D721Med (cell line): ENCODE measurements around the gene STYK1.

Experiments used
- DNase-seq: peaks from one replicate; pipeline ENCODE4 v3.0.0; 2011; ENCODE audit warnings: low spot score; ENCODE audit not compliant: insufficient read length
- FAIRE-seq: peaks from 2 replicates; lab custom pipeline; 2011; peaks lifted over from hg19 to GRCh38; lab: Jason Lieb, UNC
- CTCF ChIP-seq: IDR thresholded peaks from 2 replicates; pipeline ENCODE4 v1.5.1; 2012; ENCODE audit warnings: mild to moderate bottlenecking, control low read depth; ENCODE audit not compliant: insufficient read depth; ENCODE audit errors: missing control alignments

Gene STYK1

DNA sequence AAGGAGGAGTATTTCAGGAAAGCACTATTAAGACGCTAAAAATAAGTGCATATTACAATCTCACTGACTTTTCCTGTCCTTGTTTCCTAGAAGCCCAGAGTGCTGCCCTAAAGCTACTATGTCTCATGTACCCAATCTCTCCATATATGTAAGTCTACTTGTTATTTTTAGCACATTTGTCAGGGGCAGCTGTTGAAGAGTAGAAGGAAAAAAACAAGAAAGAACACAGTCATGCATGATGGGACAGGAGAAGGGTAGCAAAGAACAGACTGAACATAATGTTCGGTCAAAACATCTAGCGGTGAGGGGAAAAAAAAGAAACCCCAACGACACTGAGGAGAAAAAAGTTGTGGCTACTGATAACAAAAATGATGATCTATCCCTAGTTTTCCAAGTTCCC is 35.0 kb upstream of the STYK1 start:
- FAIRE-seq (no peak), DNase-seq (no peak)
- no peak for TF ChIP-seq CTCF

DNA sequence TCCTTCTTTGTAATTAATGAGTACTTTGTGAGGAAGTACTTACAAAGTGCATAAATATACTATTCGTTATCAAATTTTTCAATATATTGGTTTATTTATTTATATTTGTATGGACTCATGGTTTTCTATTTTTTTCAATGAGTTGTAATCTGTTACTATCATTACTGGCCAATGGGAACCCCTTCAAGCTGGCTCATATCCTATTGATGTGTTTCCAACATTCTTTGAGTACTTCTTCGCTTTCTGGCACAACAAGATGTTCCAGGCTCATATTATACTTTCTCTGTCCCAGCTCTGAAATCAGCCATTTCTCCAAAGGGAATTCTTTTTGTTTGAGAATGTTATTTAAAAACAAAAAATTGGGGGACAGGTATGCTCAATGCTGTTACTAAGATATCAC is 31.8 kb upstream of the STYK1 start:
- no peak for TF ChIP-seq CTCF
- DNase-seq (no peak), FAIRE-seq (no peak)

GRCh38 chr12:10701843-10702242 is 28.0 kb upstream of the STYK1 start:
- no peak for TF ChIP-seq CTCF
- FAIRE-seq = no peak

DNA sequence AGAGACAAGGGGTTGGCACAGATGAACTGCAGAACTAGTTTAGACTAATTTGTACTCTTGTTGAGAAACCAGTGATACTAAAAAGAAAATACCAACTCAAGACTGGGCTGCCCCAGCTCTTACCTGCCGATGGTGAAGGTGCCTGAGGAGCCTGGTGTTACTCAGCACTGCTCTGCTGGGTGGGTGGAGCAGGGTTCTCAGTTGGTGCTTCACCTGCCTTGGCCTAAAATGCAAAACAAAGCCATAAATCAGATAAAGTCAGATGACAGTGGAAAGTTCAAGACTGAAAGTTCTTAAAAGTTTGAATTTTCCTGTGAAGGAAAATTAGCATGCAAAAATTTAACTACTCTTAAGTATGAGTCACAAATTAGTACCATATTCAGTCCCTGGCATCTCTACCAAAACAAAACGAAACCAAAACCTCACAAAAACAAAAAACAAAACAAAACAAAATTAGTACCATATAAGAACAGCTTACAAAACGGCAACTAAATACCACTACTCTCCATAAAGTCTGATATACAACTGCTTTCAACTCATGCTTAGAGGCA is 27.4 kb upstream of the STYK1 start:
- no peak for DNase-seq
- no peak for TF ChIP-seq CTCF
- no peak for FAIRE-seq

More at GRCh38 chr12:10701843-10702242, 28.0 kb upstream of the STYK1 start:
- no peak for DNase-seq

- no peak for FAIRE-seq
- DNase-seq = no peak
- no peak for TF ChIP-seq CTCF
Observed at GRCh38 chr12:10700581-10700980, 26.7 kb upstream of the STYK1 start.

DNA sequence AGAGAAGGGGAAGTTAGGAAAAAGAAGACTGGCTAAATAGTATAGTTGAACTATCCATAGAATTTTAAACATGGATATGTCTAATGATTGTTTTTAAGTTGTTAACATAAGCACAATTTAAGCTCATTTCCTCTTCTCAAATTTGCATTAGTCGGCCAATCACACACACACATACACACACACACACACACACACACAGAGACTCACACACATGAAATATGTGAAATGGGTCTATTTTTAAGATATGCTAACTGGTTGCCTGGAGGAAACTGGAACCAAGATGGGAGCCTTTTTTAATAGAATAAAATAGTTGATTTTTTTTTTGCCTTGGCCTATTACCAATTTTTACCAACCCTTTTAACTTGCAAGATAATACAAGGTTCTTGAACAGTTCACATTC is 24.0 kb upstream of the STYK1 start:
- no peak for FAIRE-seq

More for the DNA sequence above, 24.0 kb upstream of the STYK1 start:
- TF ChIP-seq CTCF = no peak
- DNase-seq = no peak
